ENCODE measurements around the gene HSD11B2.
A peak's percentile ranks its signal among the peaks of the same experiment; 100 is the strongest.

The HSD11B2 gene

GRCh38 chr16:67396159-67397035, 34.5 kb upstream of the HSD11B2 start:
- FAIRE-seq, result no peak

- FAIRE-seq, result no peak
These were observed 33.7 kb upstream of the HSD11B2 start for GRCh38 chr16:67397036-67397801.

GRCh38 chr16:67397812-67398545, 32.9 kb upstream of the HSD11B2 start:
- FAIRE-seq, result no peak

- no peak for FAIRE-seq
These were observed 32.2 kb upstream of the HSD11B2 start for GRCh38 chr16:67398546-67399217.

GRCh38 chr16:67399218-67399733, 31.6 kb upstream of the HSD11B2 start:
- FAIRE-seq, result no peak

- FAIRE-seq, result no peak
These were observed 30.9 kb upstream of the HSD11B2 start for GRCh38 chr16:67399749-67400704.

- no peak for FAIRE-seq
These were observed 30.0 kb upstream of the HSD11B2 start for GRCh38 chr16:67400901-67401300.

GRCh38 chr16:67403976-67404555, 26.9 kb upstream of the HSD11B2 start:
- no peak for FAIRE-seq

GRCh38 chr16:67404740-67405226, 26.1 kb upstream of the HSD11B2 start:
- no peak for FAIRE-seq

GRCh38 chr16:67405336-67405735, 25.6 kb upstream of the HSD11B2 start:
- FAIRE-seq, result no peak

- FAIRE-seq, result no peak
These were observed 24.6 kb upstream of the HSD11B2 start for GRCh38 chr16:67406111-67406971.

- no peak for FAIRE-seq
These were observed 23.6 kb upstream of the HSD11B2 start for GRCh38 chr16:67407176-67407787.

GRCh38 chr16:67407788-67408452, 23.0 kb upstream of the HSD11B2 start:
- FAIRE-seq, result no peak

GRCh38 chr16:67409631-67410030, 21.3 kb upstream of the HSD11B2 start:
- FAIRE-seq, result no peak

GRCh38 chr16:67411339-67411738, 19.6 kb upstream of the HSD11B2 start:
- no peak for FAIRE-seq

- no peak for FAIRE-seq
These were observed 18.6 kb upstream of the HSD11B2 start for GRCh38 chr16:67412294-67412693.

GRCh38 chr16:67413978-67414911, 16.7 kb upstream of the HSD11B2 start:
- peak; percentile 85 for FAIRE-seq
